Gastroesophageal sphincter (tissue), 4 donors: ENCODE data around the gene MYL10. TPM values are rescaled to one million over a fixed set of nuclear protein-coding genes. Genes with fewer than 3 reads are reported as not detected.

Source experiments
- ATAC-seq: fragments of 150-250 bp; one replicate; pipeline ENCODE4 v1.9.1; 2016; ENCODE audit warnings: mild to moderate bottlenecking, moderate library complexity
- H3K27ac ChIP-seq, 4 donors: fragments of 200-600 bp; sonication (generic) in 3 of 4; 1 replicate in 3 of 4; 2 replicates in 1 of 4; pipeline ENCODE4 v1.5.1; 2016 to 2019
- H3K27me3 ChIP-seq: fragments of 200-600 bp; sonication (generic); one replicate; pipeline ENCODE4 v1.5.1; 2019
- H3K36me3 ChIP-seq, 2 donors: fragments of 200-600 bp; sonication (generic); one replicate each; pipeline ENCODE4 v1.5.1; 2019; ENCODE audit warnings: control low read depth in 1 of 2
- H3K4me1 ChIP-seq, 3 donors: fragments of 200-600 bp; sonication (generic); 1 replicate in 2 of 3; 2 replicates in 1 of 3; pipeline ENCODE4 v1.5.1; 2016 to 2019; ENCODE audit warnings: control low read depth in 2 of 3
- H3K4me3 ChIP-seq, 2 donors: fragments of 200-600 bp; sonication (generic); one replicate each; pipeline ENCODE4 v1.5.1; 2019; ENCODE audit warnings: mild to moderate bottlenecking in 1 of 2, moderate library complexity in 1 of 2
- H3K9me3 ChIP-seq, 3 donors: fragments of 200-600 bp; sonication (generic); one replicate each; pipeline ENCODE4 v1.5.1; 2017 to 2019; ENCODE audit warnings: control low read depth in 2 of 3
- CTCF ChIP-seq, 4 experiments: fragments of 200-600 bp in 2 of 4; fragments of 450-650 bp in 2 of 4; sonication (generic) in 1 of 4; IDR thresholded peaks; one replicate each; pipeline ENCODE4 v1.5.1; 2017 to 2019; ENCODE audit warnings: antibody characterized with exemption in 4 of 4, mild to moderate bottlenecking in 2 of 4, moderate library complexity in 2 of 4
- EP300 ChIP-seq: sonication (generic); formaldehyde crosslinking; IDR thresholded peaks from one replicate; pipeline ENCODE4 v1.6.1; 2017; ENCODE audit warnings: antibody characterized with exemption, mild to moderate bottlenecking
- POLR2A ChIP-seq, 2 donors: fragments of 450-650 bp; IDR thresholded peaks; one replicate each; pipeline ENCODE4 v1.6.1; 2017; ENCODE audit warnings: antibody characterized with exemption in 2 of 2, mild to moderate bottlenecking in 2 of 2, moderate library complexity in 1 of 2
- POLR2AphosphoS5 ChIP-seq: sonication (generic); formaldehyde crosslinking; IDR thresholded peaks from one replicate; pipeline ENCODE4 v1.6.1; 2017; ENCODE audit warnings: antibody characterized with exemption
- WGBS, 2 donors: methylation state at CpG; one replicate each; pipeline ENCODE4 v1.1.5; 2018; ENCODE audit warnings: low coverage in 1 of 2; 5-methylcytosine and 5-hydroxymethylcytosine counted together
- total RNA-seq, 4 donors: library from RNA; depleted of rRNA; stranded (reverse); fragments of >200 nt; gene quantifications; one replicate each; pipeline ENCODE4 v1.1.0, GENCODE V29; 2016

The MYL10 gene
- total RNA-seq: not detected

GRCh38 chr7:101629171-101629570, at the start of gene MYL10:
Gene MYL10 (minus strand): TSS chr7:101629296. CDS start chr7:101629118, 178 bp downstream.
- no peak within 1 kb of the TSS for H3K27ac ChIP-seq
- no peaks in the 10 kb centered on the region for H3K36me3 ChIP-seq
- peaks cover 28% of the 10 kb centered on the region for H3K27me3 ChIP-seq
- H3K9me3 ChIP-seq: peaks cover 0 to 8% (median 0%) of the 10 kb centered on the region in 3 donors
- TF ChIP-seq POLR2A (IDR thresholded peaks at IDR 0.05) (no peak), POLR2AphosphoS5 (no peak), CTCF (IDR thresholded peaks at IDR 0.05) (no peak), EP300 (no peak)
- ATAC-seq: no peak
- H3K4me3 ChIP-seq: no peak within 1 kb of the TSS
- 76 to 100% methylated on average over 4 to 5 of the region's 8 CpGs for WGBS, 2 donors
- H3K4me1 ChIP-seq: no peaks in the 10 kb centered on the region

GRCh38 chr7:101678658-101679057, 49.6 kb upstream of the MYL10 start:
- no peaks in the 10 kb centered on the region for H3K9me3 ChIP-seq
- no peaks in the 10 kb centered on the region for H3K27me3 ChIP-seq
- TF ChIP-seq CTCF (IDR thresholded peaks at IDR 0.05) (no peak), POLR2AphosphoS5 (no peak), POLR2A (IDR thresholded peaks at IDR 0.05) (no peak), EP300 (no peak)
- no peaks in the 10 kb centered on the region for H3K36me3 ChIP-seq
- no peak overlapping the region for H3K4me3 ChIP-seq
- no peak for ATAC-seq
- H3K27ac ChIP-seq: no peak overlapping the region
- peaks cover 0 to 20% (median 9%) of the 10 kb centered on the region in 3 donors for H3K4me1 ChIP-seq
- WGBS, 2 donors: 81 to 95% methylated on average over 2 to 6 of the region's 9 CpGs

GRCh38 chr7:101677797-101678479, 48.8 kb upstream of the MYL10 start:
- Histone ChIP-seq H3K4me1 (peaks cover 0 to 20% (median 9%) of the 10 kb centered on the region in 3 donors), H3K36me3 (no peaks in the 10 kb centered on the region), H3K4me3 (no peak overlapping the region), H3K27me3 (no peaks in the 10 kb centered on the region), H3K9me3 (peaks cover 0 to 5% (median 0%) of the 10 kb centered on the region in 3 donors), H3K27ac (no peak overlapping the region)
- TF ChIP-seq EP300: no peak
- no peak for TF ChIP-seq POLR2A (IDR thresholded peaks at IDR 0.05)
- no peak for TF ChIP-seq CTCF (IDR thresholded peaks at IDR 0.05)
- no peak for TF ChIP-seq POLR2AphosphoS5
- ATAC-seq: no peak
- WGBS, 2 donors: 95 to 100% methylated on average over 2 to 7 of the region's 14 CpGs

GRCh38 chr7:101677391-101677790, 48.3 kb upstream of the MYL10 start:
- H3K9me3 ChIP-seq: peaks cover 0 to 8% (median 0%) of the 10 kb centered on the region in 3 donors
- TF ChIP-seq POLR2AphosphoS5 (no peak), CTCF (IDR thresholded peaks at IDR 0.05) (no peak), EP300 (no peak), POLR2A (IDR thresholded peaks at IDR 0.05) (no peak)
- no peak overlapping the region for H3K4me3 ChIP-seq
- no peaks in the 10 kb centered on the region for H3K27me3 ChIP-seq
- peaks cover 0 to 20% (median 9%) of the 10 kb centered on the region in 3 donors for H3K4me1 ChIP-seq
- no peak for ATAC-seq
- no peaks in the 10 kb centered on the region for H3K36me3 ChIP-seq
- 52 to 90% methylated on average over 2 to 4 of the region's 10 CpGs for WGBS, 2 donors
- H3K27ac ChIP-seq: no peak overlapping the region

GRCh38 chr7:101676956-101677355, 47.9 kb upstream of the MYL10 start:
- no peak overlapping the region for H3K27ac ChIP-seq
- H3K4me1 ChIP-seq: peaks cover 0 to 19% (median 9%) of the 10 kb centered on the region in 3 donors
- H3K9me3 ChIP-seq: peaks cover 0 to 8% (median 0%) of the 10 kb centered on the region in 3 donors
- no peak for ATAC-seq
- WGBS, 2 donors: 60 to 93% methylated on average over 2 to 6 of the region's 6 CpGs
- TF ChIP-seq CTCF (IDR thresholded peaks at IDR 0.05): no peak
- no peak for TF ChIP-seq POLR2AphosphoS5
- TF ChIP-seq POLR2A (IDR thresholded peaks at IDR 0.05): no peak
- TF ChIP-seq EP300: no peak
- no peak overlapping the region for H3K4me3 ChIP-seq
- no peaks in the 10 kb centered on the region for H3K36me3 ChIP-seq
- H3K27me3 ChIP-seq: no peaks in the 10 kb centered on the region
